Measurements from ENCODE around the gene GRIK3.

DNA sequence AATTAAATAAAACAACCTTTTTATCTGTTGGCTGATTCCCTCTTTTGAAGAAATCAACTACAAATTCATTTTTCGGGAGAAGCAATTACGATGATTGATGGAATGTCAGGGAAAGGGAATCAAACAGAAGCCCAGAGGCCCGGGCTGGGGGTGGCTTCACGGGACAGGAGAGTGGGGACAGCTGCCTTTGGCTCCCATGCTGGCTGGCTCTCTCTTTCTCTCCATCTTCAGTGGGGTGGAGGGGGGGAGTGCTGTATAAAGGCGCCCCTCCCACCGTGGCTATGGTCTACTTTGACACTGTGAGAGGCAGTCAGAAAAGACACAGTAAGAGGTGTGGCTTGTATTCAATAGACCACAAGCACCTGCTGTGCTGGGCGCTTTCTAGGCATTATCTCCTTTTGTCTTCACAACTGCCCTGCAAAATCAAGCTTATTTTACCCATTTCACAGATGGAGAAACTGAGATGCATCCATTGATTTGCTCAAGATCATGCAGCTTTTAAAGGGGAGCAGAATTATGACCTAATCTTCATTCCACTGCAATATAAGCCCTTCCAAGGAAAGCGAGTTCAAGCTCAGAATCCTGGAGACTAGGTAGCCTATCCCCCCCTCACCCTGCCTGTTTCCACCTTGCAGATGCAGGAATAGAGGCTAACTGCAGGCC, 92.9 kb downstream of the GRIK3 start:
- no peak for TF ChIP-seq ASH2L (IDR thresholded peaks at IDR 0.05; ENCODE audit: low read length)
- no peak for TF ChIP-seq RNF2 (IDR thresholded peaks at IDR 0.05; ENCODE audit: borderline replicate concordance, low read depth, low read length, missing control alignments, poor library complexity, severe bottlenecking)
- TF ChIP-seq, protein P1, sequence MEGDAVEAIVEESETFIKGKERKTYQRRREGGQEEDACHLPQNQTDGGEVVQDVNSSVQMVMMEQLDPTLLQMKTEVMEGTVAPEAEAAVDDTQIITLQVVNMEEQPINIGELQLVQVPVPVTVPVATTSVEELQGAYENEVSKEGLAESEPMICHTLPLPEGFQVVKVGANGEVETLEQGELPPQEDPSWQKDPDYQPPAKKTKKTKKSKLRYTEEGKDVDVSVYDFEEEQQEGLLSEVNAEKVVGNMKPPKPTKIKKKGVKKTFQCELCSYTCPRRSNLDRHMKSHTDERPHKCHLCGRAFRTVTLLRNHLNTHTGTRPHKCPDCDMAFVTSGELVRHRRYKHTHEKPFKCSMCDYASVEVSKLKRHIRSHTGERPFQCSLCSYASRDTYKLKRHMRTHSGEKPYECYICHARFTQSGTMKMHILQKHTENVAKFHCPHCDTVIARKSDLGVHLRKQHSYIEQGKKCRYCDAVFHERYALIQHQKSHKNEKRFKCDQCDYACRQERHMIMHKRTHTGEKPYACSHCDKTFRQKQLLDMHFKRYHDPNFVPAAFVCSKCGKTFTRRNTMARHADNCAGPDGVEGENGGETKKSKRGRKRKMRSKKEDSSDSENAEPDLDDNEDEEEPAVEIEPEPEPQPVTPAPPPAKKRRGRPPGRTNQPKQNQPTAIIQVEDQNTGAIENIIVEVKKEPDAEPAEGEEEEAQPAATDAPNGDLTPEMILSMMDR (IDR thresholded peaks at IDR 0.05; ENCODE audit: control extremely low read depth in 1 of 3, insufficient read depth in 1 of 3, low read depth in 1 of 3, low read length in 3 of 3), result no peak
